Mammary epithelial cell (primary cell): ENCODE results near the gene MAP3K5.

Experiments
- CTCF ChIP-seq, 2 donors: IDR thresholded peaks in 1 of 2; conservative IDR thresholded peaks in 1 of 2; 2 replicates each; pipeline ENCODE4 v1.5.1; 2011 to 2012; ENCODE audit warnings: inconsistent platforms in 2 of 2, low read length in 2 of 2, mild to moderate bottlenecking in 2 of 2, control low read depth in 1 of 2, low read depth in 1 of 2; ENCODE audit not compliant: insufficient read depth in 1 of 2; ENCODE audit errors: extremely low read depth in 1 of 2
- EZH2 ChIP-seq: IDR thresholded peaks from 2 replicates; pipeline ENCODE4 v1.6.1; 2012; ENCODE audit warnings: low read length, inconsistent platforms, borderline replicate concordance

- TF ChIP-seq CTCF (conservative IDR thresholded peaks at IDR 0.05 in 1 of 2, IDR thresholded peaks at IDR 0.05 in 1 of 2; ENCODE audit: extremely low read depth in 1 of 2, insufficient read depth in 1 of 2, low read depth in 1 of 2, low read length in 2 of 2) (peak; percentile 94 to 97), EZH2 (no peak)
Observed at GRCh38 chr6:136607932-136608772, 184.1 kb downstream of the MAP3K5 start.
